AG08396 (cell line): ENCODE results near the gene RABEP2.
"Not testable (repeated sequence)": the region's sequence is repeated elsewhere in the genome, so short reads cannot be mapped to it uniquely, and the experiment has no call there.

Experiments
- DNase-seq: peaks from one replicate; pipeline ENCODE4 v3.0.0; 2012; ENCODE audit warnings: low spot score, mixed read lengths

The RABEP2 gene, protein sequence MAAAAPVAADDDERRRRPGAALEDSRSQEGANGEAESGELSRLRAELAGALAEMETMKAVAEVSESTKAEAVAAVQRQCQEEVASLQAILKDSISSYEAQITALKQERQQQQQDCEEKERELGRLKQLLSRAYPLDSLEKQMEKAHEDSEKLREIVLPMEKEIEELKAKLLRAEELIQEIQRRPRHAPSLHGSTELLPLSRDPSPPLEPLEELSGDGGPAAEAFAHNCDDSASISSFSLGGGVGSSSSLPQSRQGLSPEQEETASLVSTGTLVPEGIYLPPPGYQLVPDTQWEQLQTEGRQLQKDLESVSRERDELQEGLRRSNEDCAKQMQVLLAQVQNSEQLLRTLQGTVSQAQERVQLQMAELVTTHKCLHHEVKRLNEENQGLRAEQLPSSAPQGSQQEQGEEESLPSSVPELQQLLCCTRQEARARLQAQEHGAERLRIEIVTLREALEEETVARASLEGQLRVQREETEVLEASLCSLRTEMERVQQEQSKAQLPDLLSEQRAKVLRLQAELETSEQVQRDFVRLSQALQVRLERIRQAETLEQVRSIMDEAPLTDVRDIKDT

DNA sequence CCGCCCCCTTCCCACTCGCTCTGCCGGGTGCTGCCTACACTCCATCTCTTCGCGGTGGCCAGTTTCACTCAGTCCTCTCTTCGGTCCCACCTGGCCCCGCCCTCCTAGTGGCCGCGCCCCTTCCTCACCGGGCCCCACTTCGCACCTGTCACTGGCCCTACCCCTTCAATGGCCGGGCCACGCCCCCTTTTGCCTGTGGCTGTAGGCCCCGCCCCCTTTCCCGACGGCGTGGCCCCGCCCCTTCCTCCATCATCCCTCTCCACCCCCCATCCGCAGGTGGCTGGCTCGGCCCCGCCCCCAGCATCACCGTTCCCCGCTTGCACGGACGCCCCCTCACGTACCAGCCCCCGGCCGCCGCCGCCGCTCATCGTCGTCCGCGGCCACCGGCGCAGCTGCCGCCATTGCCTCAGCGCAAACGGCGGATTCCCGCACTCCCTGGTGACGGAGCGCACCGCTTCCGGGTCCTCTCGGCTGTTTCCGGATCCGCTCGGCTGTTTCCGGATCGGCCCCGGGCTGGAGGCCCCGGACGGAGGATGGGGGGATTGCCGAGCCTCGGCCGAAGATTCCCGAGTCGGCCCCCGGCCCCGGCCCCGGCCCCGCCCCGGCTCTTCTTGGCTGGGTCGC lies at the start of gene RABEP2:
RABEP2 (minus strand) TSS at position 477 of the 624 bp plus-strand sequence; CDS start at position 402, 75 bp downstream.
- DNase-seq, result peak; percentile 100

DNA sequence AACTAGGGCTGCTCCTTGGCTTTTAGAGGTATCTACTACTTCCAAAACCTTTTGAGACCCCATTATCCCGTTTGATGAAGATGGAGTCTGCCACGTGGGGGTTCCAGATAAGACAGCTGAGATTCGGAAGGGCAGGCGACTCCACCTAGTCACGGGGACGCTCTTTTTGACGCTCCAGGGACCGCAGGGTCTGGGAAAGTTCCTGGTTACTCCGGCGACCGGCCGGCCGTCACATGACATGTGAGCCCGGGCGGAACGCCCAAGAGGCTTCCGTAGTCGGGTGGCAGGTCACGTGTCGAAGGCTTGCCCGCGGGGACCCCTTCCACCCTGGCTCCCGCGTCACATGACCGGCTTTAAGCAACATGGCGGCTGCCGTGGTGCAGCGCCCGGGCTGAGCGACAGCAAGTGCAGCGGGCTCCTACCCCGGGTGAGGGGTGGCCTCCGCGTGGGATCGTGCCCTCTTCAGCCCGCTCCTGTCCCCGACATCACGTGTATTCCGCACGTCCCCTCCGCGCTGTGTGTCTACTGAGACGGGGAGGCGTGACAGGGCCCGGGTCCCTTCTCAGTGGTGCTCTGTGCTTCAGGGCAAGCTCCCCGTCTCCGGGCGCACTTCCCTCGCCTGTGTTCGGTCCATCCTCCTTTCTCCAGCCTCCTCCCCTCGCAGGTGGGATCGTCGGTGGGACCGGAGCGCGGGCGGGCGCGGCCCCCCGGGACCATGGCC lies 49.6 kb upstream of the RABEP2 start, which contains the start of gene SPNS1:
SPNS1 (plus strand) TSS at position 342 of the 721 bp plus-strand sequence; CDS start at position 716, 374 bp downstream.
- peak; percentile 99 for DNase-seq

DNA sequence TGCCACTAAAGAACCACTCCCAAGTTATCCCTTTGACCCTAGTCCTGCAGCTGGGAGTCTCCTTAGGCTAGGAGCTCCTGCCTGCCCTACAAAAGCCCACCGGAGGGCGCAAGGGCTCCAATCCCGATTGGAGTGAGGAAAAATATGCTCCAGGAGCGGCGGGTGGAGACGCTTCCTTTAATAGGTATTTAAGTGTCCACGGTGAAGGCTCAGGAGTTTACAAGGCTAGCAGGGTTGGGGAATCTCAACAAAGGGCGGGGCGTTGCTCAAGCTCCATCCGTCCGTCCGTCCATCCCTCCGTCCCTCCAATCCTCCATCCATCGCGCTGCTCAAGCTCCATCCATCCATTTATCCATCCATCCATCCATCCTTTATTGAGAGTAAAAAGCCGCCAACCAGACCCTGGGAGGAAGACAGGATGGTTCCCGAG lies 49.0 kb upstream of the RABEP2 start:
- peak; percentile 75 for DNase-seq

DNA sequence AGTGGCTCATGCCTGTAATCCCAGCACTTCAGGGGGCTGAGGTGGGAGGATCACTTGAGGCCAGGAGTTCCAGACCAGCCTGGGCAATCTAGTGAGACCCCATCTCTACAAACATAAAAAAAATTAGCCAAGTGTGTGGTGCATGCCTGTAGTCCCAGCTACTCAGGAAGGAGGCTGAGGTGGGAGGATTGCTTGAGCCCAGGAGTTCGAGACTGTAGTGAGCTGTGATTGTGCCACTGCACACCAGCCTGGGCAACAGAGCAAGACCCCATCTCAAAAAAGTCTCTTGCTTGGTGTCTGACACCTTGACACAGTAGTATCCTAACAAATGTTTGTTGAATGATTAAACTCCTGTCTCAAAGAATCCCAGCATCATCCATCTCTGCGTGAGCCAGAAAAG lies 44.7 kb upstream of the RABEP2 start:
- DNase-seq, result not testable (repeated sequence)

DNA sequence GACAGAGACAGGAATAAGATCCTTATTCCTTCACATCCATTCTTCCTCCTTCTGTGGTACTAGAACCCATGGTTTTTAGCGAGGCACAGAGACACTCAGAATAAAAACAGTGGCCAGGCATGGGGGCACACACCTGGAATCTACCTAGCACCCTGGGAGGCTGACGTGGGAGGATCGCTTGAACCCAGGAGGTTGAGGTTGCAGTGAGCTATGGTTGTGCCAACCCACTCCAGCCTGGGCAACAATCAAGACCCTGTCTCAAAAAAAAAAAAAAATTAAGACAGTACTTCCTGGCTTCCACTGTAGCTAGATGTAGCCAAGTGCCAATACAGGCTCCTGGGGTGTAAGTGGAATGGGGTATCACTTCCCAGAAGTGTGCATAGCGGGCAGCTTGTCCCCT lies 42.1 kb upstream of the RABEP2 start:
- no peak for DNase-seq

DNA sequence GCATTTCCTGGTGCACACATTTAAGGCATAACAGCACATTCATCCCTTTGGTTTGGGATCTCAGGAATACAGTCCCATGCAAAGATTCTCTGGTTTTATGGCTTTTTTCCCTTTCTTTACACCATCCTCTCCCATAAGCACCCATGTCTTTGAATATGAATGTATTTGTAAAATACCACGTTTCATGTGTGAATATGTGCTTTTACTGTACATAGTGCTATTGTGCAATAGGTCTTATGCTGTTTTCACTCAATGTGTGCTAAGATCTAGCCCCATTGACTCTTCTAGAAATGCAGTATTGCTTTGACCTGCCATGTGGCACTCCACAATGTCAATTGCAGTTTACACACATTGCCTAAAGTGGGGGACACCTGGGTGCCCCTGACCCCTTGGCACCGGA lies 39.5 kb upstream of the RABEP2 start:
- no peak for DNase-seq

DNA sequence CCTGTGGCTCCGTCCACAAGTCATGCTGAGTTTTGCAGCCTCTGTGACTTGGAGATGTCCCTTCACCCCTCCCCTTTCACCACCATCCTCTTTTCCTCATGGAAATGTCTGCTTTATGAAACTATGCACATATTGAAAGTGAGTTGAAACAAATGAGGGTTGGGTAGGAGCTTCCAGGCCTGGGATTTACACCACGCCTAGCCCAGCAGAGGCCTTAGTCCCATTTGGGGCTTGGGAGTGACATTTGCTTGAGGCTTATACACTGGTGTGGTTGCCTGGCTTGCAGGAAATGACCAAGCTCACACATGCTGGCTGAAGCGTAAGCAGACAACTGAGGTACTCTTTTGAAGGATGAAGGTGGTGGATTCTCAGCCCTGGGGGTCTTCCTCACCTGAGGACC lies 39.0 kb upstream of the RABEP2 start:
- no peak for DNase-seq

DNA sequence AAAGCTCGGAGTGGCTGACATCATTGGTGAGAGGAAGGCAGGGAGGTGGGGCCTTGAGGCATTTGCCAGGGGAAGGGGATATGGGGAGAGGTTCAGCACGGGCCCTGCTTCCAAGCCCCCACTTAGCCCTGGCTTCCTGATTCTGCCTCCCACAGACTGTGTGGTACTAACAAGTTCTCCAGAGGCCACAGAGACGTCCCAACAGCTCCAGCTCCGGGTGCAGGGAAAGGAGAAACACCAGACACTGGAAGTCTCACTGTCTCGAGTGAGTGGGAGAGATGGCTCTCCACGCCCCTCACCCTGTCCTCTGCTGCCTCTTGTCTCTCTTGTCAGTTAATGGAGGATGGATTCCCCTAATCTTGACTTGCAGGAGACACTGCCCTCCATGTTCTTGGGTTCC lies 33.8 kb upstream of the RABEP2 start:
- no peak for DNase-seq

DNA sequence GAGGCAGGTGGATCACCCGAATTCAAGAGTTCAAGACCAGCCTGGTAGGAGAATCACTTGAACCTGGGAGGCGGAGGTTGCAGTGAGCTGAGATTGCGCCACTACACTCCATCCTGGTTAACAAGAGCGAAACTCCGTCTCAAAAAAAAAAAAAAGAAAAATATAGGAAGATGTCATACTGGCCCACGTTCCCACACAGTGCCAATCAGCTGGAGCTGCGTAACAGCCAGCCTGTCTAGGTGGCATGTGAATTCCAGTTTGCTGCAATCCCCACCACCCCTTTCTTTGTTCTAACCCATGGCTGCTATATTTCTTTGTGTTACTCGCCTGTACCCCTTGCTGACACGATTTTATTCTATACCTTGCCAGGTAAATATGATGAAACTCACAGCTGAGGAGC lies 33.2 kb upstream of the RABEP2 start:
- DNase-seq, result no peak

DNA sequence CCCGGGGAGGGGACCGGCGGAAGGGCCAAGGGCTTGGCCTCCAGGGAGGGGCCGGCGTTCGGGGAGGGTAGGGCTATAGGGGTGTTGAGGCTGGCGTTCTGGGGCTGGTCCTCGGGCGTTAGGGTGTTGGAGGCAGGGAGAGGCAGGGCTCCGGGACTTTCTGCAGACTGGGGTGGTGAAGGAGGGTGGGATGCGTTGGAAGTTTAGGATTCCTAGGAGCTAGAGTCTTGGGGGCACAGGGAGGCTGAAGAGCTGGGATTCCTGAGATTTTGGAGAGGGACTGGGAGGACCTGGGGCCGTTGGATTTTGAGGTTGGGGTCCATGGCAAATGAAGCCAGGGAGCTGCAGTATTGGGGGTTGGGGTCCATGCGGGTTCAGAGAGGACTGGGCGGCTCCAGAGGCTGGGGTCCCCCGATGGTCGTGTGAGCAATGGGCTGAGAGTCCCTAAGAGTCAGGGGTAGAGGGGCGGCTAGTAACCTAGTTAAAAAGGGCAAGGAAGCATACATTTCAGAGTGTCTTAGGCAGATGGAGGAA lies 26.4 kb upstream of the RABEP2 start:
- DNase-seq, result no peak

DNA sequence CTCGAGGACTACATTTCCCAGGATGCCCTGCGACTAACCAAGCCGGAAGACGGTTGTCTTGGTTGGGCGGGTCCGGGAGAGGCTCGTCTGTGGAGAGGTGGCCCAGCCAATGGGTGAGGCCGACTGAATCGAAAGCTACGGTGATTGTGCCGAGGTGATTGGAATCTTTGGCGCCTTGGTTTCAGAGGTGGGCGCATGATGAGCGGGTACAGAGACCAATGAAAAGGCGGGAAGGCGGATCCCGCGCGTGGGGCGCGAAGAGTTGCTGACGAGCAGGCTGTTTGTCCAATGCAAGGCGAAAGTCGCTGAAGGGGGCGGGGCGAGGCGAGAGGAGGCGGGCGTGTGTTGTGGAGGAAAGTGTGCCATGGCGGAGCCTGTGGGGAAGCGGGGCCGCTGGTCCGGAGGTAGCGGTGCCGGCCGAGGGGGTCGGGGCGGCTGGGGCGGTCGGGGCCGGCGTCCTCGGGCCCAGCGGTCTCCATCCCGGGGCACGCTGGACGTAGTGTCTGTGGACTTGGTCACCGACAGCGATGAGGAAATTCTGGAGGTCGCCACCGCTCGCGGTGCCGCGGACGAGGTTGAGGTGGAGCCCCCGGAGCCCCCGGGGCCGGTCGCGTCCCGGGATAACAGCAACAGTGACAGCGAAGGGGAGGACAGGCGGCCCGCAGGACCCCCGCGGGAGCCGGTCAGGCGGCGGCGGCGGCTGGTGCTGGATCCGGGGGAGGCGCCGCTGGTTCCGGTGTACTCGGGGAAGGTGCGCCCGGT lies 25.8 kb upstream of the RABEP2 start, which contains the start of gene NFATC2IP:
NFATC2IP (plus strand) TSS at position 290 of the 762 bp plus-strand sequence; CDS start at position 365, 75 bp downstream.
- peak; percentile 100 for DNase-seq

DNA sequence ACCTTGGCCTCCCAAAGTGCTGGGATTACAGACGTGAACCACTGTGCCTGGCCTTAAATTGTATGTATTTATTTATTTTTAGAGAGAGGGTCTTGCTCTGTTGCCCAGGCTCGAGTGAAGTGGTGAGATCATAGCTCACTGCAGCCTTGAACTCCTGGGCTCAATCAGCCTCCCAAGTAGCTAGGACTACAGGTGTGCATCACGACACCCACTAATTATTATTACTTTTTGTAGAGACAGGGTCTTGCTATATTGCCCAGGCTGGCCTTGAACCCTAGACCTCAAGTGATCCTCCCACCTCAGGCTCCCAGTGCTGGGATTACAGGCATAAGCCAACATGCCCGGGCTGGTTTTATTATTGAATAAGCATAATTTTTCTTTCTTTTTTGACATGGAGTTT lies 21.6 kb upstream of the RABEP2 start:
- no peak for DNase-seq

DNA sequence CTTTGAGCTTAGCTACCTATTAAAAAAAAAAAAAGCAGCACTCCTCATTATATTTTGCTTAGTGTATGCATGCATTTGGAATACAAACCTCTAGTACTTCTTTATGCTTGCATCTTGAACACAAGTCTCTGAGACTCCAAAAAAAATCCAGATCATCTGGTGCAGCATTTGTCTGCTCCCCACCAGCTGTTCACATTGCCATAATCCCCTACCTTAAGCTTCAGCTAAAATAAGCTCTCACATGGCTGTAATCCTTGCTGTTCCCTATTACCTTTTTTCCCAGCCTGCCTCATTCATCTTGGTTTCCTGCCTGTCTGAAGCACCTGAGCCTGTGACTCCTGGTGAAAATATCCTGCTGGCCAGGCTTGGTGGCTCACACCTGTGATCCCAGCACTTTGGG lies 18.2 kb upstream of the RABEP2 start:
- no peak for DNase-seq

DNA sequence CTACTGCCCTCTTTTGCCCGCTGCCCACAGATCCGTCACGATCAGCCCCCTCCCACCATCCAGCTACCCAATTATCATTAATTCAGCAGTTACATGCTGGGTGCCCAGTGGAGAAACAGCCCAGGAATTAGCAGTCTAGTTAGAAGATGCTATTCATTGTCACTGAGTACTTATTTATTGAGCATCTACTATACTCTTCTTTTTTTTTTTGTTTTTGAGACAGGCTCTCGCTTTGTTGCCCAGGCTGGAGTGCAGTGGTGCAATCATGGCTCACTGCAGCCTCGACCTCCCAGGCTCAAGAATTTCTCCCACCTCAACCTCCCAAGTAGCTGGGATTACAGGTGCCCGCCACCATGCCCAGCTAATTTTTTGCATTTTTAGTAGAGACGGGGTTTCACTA lies 14.8 kb upstream of the RABEP2 start:
- not testable (repeated sequence) for DNase-seq

DNA sequence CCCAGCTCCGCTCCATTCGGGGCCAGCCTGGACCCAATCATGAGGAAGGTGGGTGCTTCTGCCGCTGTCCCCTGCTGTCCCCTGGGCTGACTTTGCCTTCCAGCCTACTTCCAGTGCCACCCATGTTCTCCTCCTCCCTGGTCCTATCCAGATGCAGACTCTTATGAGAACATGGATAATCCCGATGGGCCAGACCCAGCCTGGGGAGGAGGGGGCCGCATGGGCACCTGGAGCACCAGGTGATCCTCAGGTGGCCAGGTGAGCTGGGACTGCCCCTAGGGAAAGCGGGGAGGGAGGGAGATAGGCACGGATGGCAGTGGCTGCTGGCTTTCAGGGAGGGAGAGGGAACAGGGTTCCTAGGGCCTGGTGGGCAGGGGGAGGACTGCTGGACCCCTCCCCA lies 13.7 kb upstream of the RABEP2 start:
- no peak for DNase-seq

DNA sequence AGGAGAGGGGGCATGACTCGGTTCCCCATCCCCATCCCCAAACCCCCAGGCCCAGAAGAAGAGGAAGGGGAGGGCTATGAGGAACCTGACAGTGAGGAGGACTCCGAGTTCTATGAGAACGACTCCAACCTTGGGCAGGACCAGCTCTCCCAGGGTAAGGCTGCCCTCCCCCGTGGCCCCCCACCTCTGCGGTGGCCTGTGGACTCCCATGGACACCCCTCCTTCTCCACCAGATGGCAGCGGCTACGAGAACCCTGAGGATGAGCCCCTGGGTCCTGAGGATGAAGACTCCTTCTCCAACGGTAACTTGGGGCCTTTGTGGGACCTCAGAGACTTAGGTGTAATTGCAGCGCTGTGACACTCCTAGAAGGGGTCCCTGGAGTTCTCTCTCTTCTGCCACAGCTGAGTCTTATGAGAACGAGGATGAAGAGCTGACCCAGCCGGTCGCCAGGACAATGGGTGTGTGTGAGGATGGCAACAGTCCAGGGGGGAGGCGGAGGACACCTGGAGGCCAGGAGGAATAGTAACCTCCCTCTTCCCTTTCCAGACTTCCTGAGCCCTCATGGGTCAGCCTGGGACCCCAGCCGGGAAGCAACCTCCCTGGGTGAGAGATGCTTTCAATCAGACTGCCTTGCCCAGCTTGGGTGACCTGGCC lies 12.3 kb upstream of the RABEP2 start:
- DNase-seq, result no peak

DNA sequence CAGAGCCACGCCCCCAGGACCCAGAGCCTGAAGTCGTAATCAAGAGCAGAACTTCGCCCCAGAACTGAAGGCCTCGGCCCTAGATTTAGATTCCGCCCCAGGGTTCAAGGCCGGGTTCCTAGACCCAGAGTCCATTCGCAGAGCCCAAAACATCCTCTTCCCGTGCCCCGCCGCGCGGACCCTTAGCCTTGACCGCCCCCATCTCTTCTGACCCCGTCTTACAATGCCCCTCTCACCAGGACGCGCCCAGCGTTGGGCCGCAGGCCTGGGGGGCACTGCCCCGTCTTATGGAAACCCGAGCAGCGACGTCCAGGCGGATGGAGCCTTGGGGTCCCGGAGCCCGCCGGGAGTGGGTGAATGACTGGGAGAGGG lies 11.7 kb upstream of the RABEP2 start:
- DNase-seq, result no peak

DNA sequence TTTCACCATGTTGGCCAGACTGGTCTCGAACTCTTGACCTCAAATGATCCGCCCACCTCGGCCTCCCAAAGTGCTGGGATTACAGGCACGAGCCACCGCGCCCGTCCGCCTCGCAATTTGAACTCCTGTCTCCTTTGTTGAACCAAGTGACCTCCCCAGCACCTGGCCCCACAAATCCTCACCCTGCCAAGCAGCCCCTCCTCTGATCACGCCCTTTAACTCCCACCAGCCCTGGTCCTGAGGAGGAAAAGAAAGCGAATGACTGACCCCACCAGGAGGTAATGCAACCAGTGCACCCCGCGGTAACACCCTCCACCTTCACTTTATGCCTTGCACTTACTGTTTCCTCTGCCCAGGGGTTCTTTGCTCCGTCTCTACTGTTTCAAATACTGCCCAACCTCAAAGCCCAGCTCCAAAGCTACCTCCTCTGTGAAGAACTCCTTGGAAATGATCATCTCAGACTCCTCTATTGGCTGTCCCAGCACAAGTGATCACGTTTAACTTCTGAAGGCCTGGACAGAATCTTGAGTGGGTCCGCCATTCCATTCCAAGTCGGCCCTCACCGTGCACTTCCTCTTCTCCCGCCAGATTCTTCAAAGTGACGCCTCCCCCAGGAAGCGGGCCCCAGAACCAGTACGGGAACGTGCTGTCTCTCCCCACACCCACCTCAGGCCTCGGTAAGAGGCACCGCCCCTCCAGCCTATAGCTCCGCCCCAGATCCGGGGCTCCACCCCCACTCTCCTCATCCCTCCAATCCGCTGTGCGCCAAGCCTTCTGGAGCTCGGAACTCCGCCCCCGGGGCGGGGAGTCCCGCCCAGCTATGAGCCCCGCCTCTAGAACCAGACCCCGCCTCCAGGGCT lies 11.1 kb upstream of the RABEP2 start:
- peak; percentile 84 for DNase-seq

DNA sequence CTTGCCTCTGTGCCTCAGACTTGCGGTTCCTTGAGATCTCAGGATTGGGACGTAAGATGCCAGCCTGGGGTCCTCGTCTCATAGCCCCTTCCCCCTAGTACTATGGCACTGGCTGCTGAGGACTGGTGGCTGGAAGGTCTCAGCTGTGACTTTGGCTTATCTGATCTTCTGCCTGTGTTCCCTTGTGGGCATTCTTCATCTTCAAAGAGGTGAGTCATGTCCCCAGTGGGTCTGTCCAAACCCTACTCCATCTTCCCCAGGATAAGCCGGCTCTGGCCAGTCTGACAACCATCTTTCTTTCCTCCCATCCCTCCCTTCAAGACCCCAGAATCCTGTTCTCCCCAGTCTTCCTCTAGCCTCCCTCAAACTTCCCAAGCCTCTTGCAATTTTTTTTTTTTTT lies 10.3 kb upstream of the RABEP2 start:
- no peak for DNase-seq

DNA sequence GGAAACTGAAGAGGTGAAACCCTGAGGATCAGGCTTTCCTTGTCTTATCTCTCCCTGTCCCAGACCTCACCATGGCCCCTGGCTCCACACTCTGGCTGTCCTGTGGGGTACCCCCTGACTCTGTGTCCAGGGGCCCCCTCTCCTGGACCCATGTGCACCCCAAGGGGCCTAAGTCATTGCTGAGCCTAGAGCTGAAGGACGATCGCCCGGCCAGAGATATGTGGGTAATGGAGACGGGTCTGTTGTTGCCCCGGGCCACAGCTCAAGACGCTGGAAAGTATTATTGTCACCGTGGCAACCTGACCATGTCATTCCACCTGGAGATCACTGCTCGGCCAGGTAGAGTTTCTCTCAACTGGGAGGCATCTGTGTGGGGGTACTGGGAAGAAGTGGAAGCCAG lies 8.1 kb upstream of the RABEP2 start:
- DNase-seq, result no peak
